Measurements from ENCODE around the gene C1QL1. TPM values are rescaled to one million over a fixed set of nuclear protein-coding genes. Genes with fewer than 3 reads are reported as not detected.
A peak's percentile ranks its signal among the peaks of the same experiment; 100 is the strongest.

C1QL1 gene
- total and polyA plus RNA-seq, 2 experiments from 2014 or later = 0.14 to 0.86 TPM

DNA sequence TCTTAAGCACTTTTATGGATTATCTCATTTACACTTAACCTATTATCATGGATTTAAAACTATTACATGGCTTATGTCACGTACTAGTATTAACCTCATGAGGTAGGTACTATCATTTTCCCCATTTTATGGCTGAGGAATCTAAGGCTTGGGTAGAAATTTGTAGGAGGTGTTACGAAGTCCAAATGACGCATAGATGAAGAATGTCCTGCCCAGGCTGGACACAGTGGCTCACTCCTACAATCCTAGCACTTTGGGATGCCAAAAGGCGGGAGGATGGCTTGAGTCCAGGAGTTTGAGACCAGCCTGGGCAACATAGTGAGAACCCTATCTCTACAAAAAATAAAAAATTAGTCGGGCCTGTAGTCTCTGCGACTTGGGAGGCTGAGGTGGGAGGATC, 4.8 kb upstream of the C1QL1 start:
- H3K9ac ChIP-seq = no peak overlapping the region
- no peaks in the 10 kb centered on the region for H3K9me3 ChIP-seq (ENCODE audit: low read depth)
- H3K27me3 ChIP-seq (replicated peaks; ENCODE audit: insufficient read depth) = no peaks in the 10 kb centered on the region; the same call in 1 of the 2 replicates
- no peak overlapping the region for H3K27ac ChIP-seq
- 69% methylated on average over 6 of the region's 6 CpGs for WGBS, 2 experiments (ENCODE audit: low coverage in 1 of 2, low lambda C conversion rate in 2 of 2, missing lambda C conversion rate in 2 of 2)
- H3K79me2 ChIP-seq (ENCODE audit: insufficient read depth) = no peaks in the 10 kb centered on the region
- in situ Hi-C loops (cut with MboI) = no loop called here
- H3K4me3 ChIP-seq = no peak overlapping the region
- no peaks in the 10 kb centered on the region for H3K9me2 ChIP-seq (ENCODE audit: insufficient read depth)
- H3K4me2 ChIP-seq (ENCODE audit: unreplicated experiment) = no peak overlapping the region
- peak; percentile 60 for DNase-seq
- peaks cover 16% of the 10 kb centered on the region; the same call in 1 of the 2 replicates for H3F3A ChIP-seq (ENCODE audit: insufficient read depth)
- H4K20me1 ChIP-seq (ENCODE audit: insufficient read depth) = no peaks in the 10 kb centered on the region
- H3K4me1 ChIP-seq (ENCODE audit: insufficient read depth) = peaks cover 16% of the 10 kb centered on the region
- no peaks in the 10 kb centered on the region for H3K36me3 ChIP-seq (ENCODE audit: low read depth)
- TF ChIP-seq EZH2 (IDR thresholded peaks at IDR 0.05; ENCODE audit: insufficient read depth, poor library complexity, severe bottlenecking) (no peak), EZH2phosphoT487 (IDR thresholded peaks at IDR 0.05; ENCODE audit: insufficient read depth, low read depth) (no peak)
- no peak overlapping the region for H2AFZ ChIP-seq

DNA sequence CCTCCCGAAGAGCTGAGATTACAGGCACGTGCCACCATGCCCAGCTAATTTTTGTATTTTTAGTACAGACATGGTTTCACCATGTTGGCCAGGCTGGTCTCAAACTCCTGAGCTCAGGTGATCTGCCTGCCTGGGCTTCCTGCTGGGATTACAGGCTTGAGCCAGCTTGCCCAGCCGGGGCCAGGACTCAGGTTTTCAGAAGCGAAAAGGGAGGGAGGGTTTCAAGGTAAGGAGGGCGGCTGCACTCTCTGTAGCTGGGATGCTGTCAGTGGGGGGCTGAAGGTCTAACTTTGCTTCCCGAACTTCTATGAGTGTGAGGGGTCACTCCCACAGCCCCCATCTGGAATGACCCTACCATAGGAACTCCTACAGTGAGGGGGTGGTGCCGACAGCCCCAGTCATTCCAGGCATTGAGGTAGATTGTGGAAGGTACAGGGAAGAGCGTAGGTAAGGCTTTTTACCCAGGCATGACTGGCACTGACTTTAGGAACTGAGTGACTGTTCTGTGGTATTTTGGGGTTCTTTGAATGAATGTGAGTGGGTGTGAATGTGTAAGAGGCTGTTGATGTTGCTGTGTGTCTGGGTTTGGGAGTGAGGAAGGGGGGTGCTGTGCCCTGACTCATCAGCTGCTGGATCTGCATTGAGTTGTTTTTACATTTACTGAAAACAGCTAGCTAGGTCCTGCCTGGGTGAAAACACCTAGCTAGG, 3.8 kb upstream of the C1QL1 start:
- H3K9me3 ChIP-seq (ENCODE audit: low read depth) = no peaks in the 10 kb centered on the region
- peaks cover 16% of the 10 kb centered on the region for H3K4me1 ChIP-seq (ENCODE audit: insufficient read depth)
- peaks cover 8% of the 10 kb centered on the region for H3K27me3 ChIP-seq (replicated peaks; ENCODE audit: insufficient read depth)
- TF ChIP-seq EZH2 (IDR thresholded peaks at IDR 0.05; ENCODE audit: insufficient read depth, poor library complexity, severe bottlenecking) (no peak), EZH2phosphoT487 (IDR thresholded peaks at IDR 0.05; ENCODE audit: insufficient read depth, low read depth) (no peak)
- no peaks in the 10 kb centered on the region for H3K36me3 ChIP-seq (ENCODE audit: low read depth)
- DNase-seq = peak; percentile 83
- H2AFZ ChIP-seq = no peak overlapping the region
- in situ Hi-C loops (cut with MboI) = no loop called here
- no peaks in the 10 kb centered on the region for H3K9me2 ChIP-seq (ENCODE audit: insufficient read depth)
- no peak overlapping the region for H3K27ac ChIP-seq
- H4K20me1 ChIP-seq (ENCODE audit: insufficient read depth) = no peaks in the 10 kb centered on the region
- 81 to 87% methylated on average over 8 of the region's 8 CpGs for WGBS, 2 experiments (ENCODE audit: low coverage in 1 of 2, low lambda C conversion rate in 2 of 2, missing lambda C conversion rate in 2 of 2)
- no peak overlapping the region for H3K4me3 ChIP-seq
- no peaks in the 10 kb centered on the region for H3K79me2 ChIP-seq (ENCODE audit: insufficient read depth)
- no peak overlapping the region for H3K9ac ChIP-seq
- peaks cover 16% of the 10 kb centered on the region; the same call in 1 of the 2 replicates for H3F3A ChIP-seq (ENCODE audit: insufficient read depth)
- no peak overlapping the region for H3K4me2 ChIP-seq (ENCODE audit: unreplicated experiment)

DNA sequence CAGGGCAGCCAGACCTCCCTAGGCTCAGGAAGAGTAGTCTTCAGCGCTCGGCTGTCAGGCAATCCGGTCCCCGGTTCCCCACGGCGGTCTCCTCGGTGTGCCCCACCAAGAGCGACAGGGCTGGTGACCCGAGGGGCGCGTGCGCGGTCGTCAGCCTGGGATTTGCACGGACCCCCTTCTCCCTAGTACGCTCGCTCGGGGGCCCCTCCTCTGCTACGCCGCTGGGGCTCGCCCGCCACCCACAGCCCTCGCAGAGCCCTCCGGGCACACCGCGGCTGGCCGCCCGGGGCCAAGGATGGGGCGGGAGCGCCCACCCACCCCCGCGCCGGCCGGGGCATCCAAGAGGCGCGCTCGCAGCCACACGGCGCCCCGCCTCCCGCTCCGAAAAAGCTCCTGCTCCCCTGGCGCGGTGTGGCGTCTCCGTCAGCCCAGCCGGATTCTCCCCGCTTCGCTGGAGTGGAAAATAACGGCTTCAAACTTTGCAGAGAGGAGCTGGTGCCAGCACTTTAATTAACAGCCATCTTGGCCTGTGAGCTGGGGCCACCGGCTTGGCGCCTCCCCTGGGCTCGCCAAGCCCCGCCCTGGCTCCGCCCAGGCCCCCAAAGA, 2.1 kb upstream of the C1QL1 start:
- peak; percentile 73 for DNase-seq
- Histone ChIP-seq H3K27ac (no peak overlapping the region), H3K27me3 (replicated peaks; ENCODE audit: insufficient read depth) (peaks cover 23% of the 10 kb centered on the region), H4K20me1 (ENCODE audit: insufficient read depth) (no peaks in the 10 kb centered on the region), H3K4me1 (ENCODE audit: insufficient read depth) (peaks cover 16% of the 10 kb centered on the region), H3K79me2 (ENCODE audit: insufficient read depth) (no peaks in the 10 kb centered on the region), H3K36me3 (ENCODE audit: low read depth) (no peaks in the 10 kb centered on the region), H3K9ac (peak overlapping the region; percentile 51), H3F3A (ENCODE audit: insufficient read depth) (peaks cover 16% of the 10 kb centered on the region; the same call in 1 of the 2 replicates), H2AFZ (peak overlapping the region; percentile 80), H3K9me3 (ENCODE audit: low read depth) (no peaks in the 10 kb centered on the region), H3K4me3 (peak overlapping the region; percentile 70), H3K9me2 (ENCODE audit: insufficient read depth) (no peaks in the 10 kb centered on the region), H3K4me2 (ENCODE audit: unreplicated experiment) (peak overlapping the region; percentile 76)
- in situ Hi-C loops (cut with MboI) = no loop called here
- no peak for TF ChIP-seq EZH2phosphoT487 (IDR thresholded peaks at IDR 0.05; ENCODE audit: insufficient read depth, low read depth)
- no peak for TF ChIP-seq EZH2 (IDR thresholded peaks at IDR 0.05; ENCODE audit: insufficient read depth, poor library complexity, severe bottlenecking)
- WGBS, 2 experiments (ENCODE audit: low coverage in 1 of 2, low lambda C conversion rate in 2 of 2, missing lambda C conversion rate in 2 of 2) = 3 to 5% methylated on average over 35 to 47 of the region's 55 CpGs

DNA sequence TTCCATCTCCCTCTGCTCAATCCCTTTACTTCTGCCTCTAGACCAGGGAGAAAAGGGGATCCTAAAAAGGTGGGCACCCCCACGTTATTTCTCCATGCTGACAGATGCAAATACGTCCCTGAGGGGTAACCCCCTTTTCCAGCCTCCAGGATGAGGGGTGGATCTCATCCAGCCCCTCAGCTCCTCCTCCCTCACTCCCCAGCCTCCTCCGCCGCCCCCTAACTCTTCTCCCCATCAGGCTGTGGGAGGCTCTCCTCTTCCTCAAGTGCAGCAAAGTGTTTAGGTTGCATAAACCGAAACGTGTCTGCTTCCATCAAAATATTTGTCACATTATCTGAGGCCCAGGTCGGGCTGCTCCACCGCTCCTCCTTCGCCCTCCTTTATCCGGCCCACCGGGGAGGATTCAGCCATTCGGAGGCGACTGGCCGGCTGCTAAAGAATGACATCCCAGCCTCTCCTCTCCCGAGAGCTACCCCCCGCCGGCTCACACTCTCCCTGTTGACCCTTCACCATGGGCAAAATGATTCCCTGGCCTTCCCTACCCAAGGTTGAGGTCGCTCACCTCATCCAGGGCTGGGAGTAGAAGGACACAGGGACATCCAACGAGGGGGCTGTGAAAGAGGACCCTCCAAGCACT, 1.2 kb upstream of the C1QL1 start:
- DNase-seq = no peak
- Histone ChIP-seq H2AFZ (no peak overlapping the region), H3K4me1 (ENCODE audit: insufficient read depth) (peaks cover 16% of the 10 kb centered on the region), H3K79me2 (ENCODE audit: insufficient read depth) (no peaks in the 10 kb centered on the region), H3F3A (ENCODE audit: insufficient read depth) (peaks cover 16% of the 10 kb centered on the region; the same call in 1 of the 2 replicates), H3K27me3 (replicated peaks; ENCODE audit: insufficient read depth) (peaks cover 24% of the 10 kb centered on the region), H4K20me1 (ENCODE audit: insufficient read depth) (no peaks in the 10 kb centered on the region), H3K27ac (no peak overlapping the region), H3K4me3 (no peak overlapping the region), H3K9me2 (ENCODE audit: insufficient read depth) (no peaks in the 10 kb centered on the region), H3K4me2 (ENCODE audit: unreplicated experiment) (no peak overlapping the region), H3K36me3 (ENCODE audit: low read depth) (no peaks in the 10 kb centered on the region), H3K9ac (no peak overlapping the region), H3K9me3 (ENCODE audit: low read depth) (no peaks in the 10 kb centered on the region)
- TF ChIP-seq EZH2 (IDR thresholded peaks at IDR 0.05; ENCODE audit: insufficient read depth, poor library complexity, severe bottlenecking) (no peak), EZH2phosphoT487 (IDR thresholded peaks at IDR 0.05; ENCODE audit: insufficient read depth, low read depth) (no peak)
- in situ Hi-C loops (cut with MboI) = no loop called here
- WGBS, 2 experiments (ENCODE audit: low coverage in 1 of 2, low lambda C conversion rate in 2 of 2, missing lambda C conversion rate in 2 of 2) = 86 to 88% methylated on average over 19 of the region's 19 CpGs
